HEK293 (cell line): ENCODE results near the gene SNRNP70.
A peak's percentile ranks its signal among the peaks of the same experiment; 100 is the strongest.
"Not testable (repeated sequence)": the region's sequence is repeated elsewhere in the genome, so short reads cannot be mapped to it uniquely, and the experiment has no call there.

Experiments
- CTCF ChIA-PET: fragments of 350-600 bp; formaldehyde crosslinking; extraction: SDS; loops from one replicate; lab custom pipeline; 2021; ENCODE audit warnings: antibody characterized with exemption; lab: Yijun Ruan, JAX
- POLR2A ChIA-PET: fragments of 300-600 bp; formaldehyde crosslinking; extraction: SDS; loops from one replicate; lab custom pipeline; 2020; ENCODE audit warnings: antibody characterized with exemption, inconsistent platforms; lab: Yijun Ruan, JAX
- H3K27ac ChIP-seq: fragments of 200-500 bp; sonication (Bioruptor generic); 2 replicates; pipeline ENCODE4 v1.5.1; 2014; ENCODE audit warnings: low read depth, low read length, control low read depth, inconsistent platforms; ENCODE audit errors: extremely low read depth
- H3K36me3 ChIP-seq, 2 experiments: fragments of 200-500 bp in 1 of 2; sonication (Bioruptor generic) in 1 of 2; 1 replicate in 1 of 2; 2 replicates in 1 of 2; pipeline ENCODE4 v1.5.1; 2014 to 2017; ENCODE audit warnings: inconsistent platforms in 2 of 2, low read length in 2 of 2; ENCODE audit not compliant: control insufficient read depth in 2 of 2, insufficient read depth in 1 of 2
- H3K4me1 ChIP-seq: fragments of 200-500 bp; sonication (Bioruptor generic); 2 replicates; pipeline ENCODE4 v1.5.1; 2014; ENCODE audit warnings: mild to moderate bottlenecking, low read length, inconsistent platforms; ENCODE audit not compliant: control insufficient read depth, insufficient read depth
- H3K4me3 ChIP-seq: 2 replicates; pipeline ENCODE4 v1.5.1; 2011; ENCODE audit warnings: low read depth, mild to moderate bottlenecking, control low read depth, low read length, moderate library complexity
- H3K9me3 ChIP-seq: fragments of 200-500 bp; sonication (Bioruptor generic); 2 replicates; pipeline ENCODE4 v1.5.1; 2014; ENCODE audit warnings: low read depth, low read length, inconsistent platforms; ENCODE audit not compliant: control insufficient read depth, insufficient read depth
- FEZF1 ChIP-seq: fragments of 450-650 bp; formaldehyde crosslinking; IDR thresholded peaks from 2 replicates; pipeline ENCODE4 v1.5.1; 2016; ENCODE audit warnings: missing biosample characterization, missing genetic modification characterization
- GFI1B ChIP-seq: fragments of 450-650 bp; formaldehyde crosslinking; IDR thresholded peaks from 2 replicates; pipeline ENCODE4 v1.5.1; 2016; ENCODE audit warnings: missing biosample characterization, missing genetic modification characterization
- KLF17 ChIP-seq: fragments of 450-650 bp; formaldehyde crosslinking; IDR thresholded peaks from 2 replicates; pipeline ENCODE4 v1.5.1; 2016; ENCODE audit warnings: missing biosample characterization, missing genetic modification characterization
- KLF7 ChIP-seq: fragments of 450-650 bp; formaldehyde crosslinking; IDR thresholded peaks from 2 replicates; pipeline ENCODE4 v1.5.1; 2016; ENCODE audit warnings: missing biosample characterization, missing genetic modification characterization, borderline replicate concordance
- KLF8 ChIP-seq: fragments of 450-650 bp; formaldehyde crosslinking; IDR thresholded peaks from 2 replicates; pipeline ENCODE4 v1.5.1; 2016; ENCODE audit warnings: missing biosample characterization, missing genetic modification characterization
- PBX3 ChIP-seq: sonication (generic); formaldehyde crosslinking; IDR thresholded peaks from 2 replicates; pipeline ENCODE4 v1.8.1; 2022; ENCODE audit warnings: mild to moderate bottlenecking, moderate library complexity, missing genetic modification reagents
- PRDM1 ChIP-seq: fragments of 450-650 bp; formaldehyde crosslinking; IDR thresholded peaks from 2 replicates; pipeline ENCODE4; 2016; ENCODE audit warnings: missing biosample characterization, missing genetic modification characterization
- ZBTB17 ChIP-seq: fragments of 450-650 bp; formaldehyde crosslinking; IDR thresholded peaks from 2 replicates; pipeline ENCODE4 v1.5.1; 2016; ENCODE audit warnings: missing biosample characterization, missing genetic modification characterization
- ZIC2 ChIP-seq: fragments of 450-650 bp; formaldehyde crosslinking; IDR thresholded peaks from 2 replicates; pipeline ENCODE4 v1.5.1; 2016; ENCODE audit warnings: missing biosample characterization, missing genetic modification characterization
- ZNF366 ChIP-seq: fragments of 450-650 bp; formaldehyde crosslinking; conservative IDR thresholded peaks from 2 replicates; pipeline ENCODE4 v1.5.1; 2016; ENCODE audit warnings: missing biosample characterization, missing genetic modification characterization
- ZNF394 ChIP-seq: fragments of 450-650 bp; formaldehyde crosslinking; IDR thresholded peaks from 2 replicates; pipeline ENCODE4 v1.5.1; 2016; ENCODE audit warnings: missing biosample characterization, missing genetic modification characterization, mild to moderate bottlenecking, moderate library complexity, borderline replicate concordance
- ZNF521 ChIP-seq: fragments of 450-650 bp; formaldehyde crosslinking; IDR thresholded peaks from 2 replicates; pipeline ENCODE4 v1.5.1; 2017; ENCODE audit warnings: missing biosample characterization, mild to moderate bottlenecking, missing genetic modification characterization
- ZNF549 ChIP-seq: fragments of 450-650 bp; IDR thresholded peaks from 2 replicates; pipeline ENCODE4 v1.5.1; 2018; ENCODE audit warnings: missing biosample characterization, missing genetic modification characterization, mild to moderate bottlenecking, inconsistent platforms, moderate library complexity
- ZNF645 ChIP-seq: fragments of 450-650 bp; formaldehyde crosslinking; IDR thresholded peaks from 2 replicates; pipeline ENCODE4; 2016; ENCODE audit warnings: missing biosample characterization, missing genetic modification characterization
- ZNF654 ChIP-seq: fragments of 450-650 bp; formaldehyde crosslinking; IDR thresholded peaks from 2 replicates; pipeline ENCODE4 v1.5.1; 2016; ENCODE audit warnings: low read depth, missing biosample characterization, missing genetic modification characterization
- ZNF658 ChIP-seq: fragments of 450-650 bp; formaldehyde crosslinking; IDR thresholded peaks from 2 replicates; pipeline ENCODE4; 2016; ENCODE audit warnings: missing biosample characterization, missing genetic modification characterization
- ZNF660 ChIP-seq: fragments of 450-650 bp; IDR thresholded peaks from 2 replicates; pipeline ENCODE4 v1.5.1; 2018; ENCODE audit warnings: missing biosample characterization, mild to moderate bottlenecking, missing genetic modification characterization
- ZNF670 ChIP-seq: fragments of 450-650 bp; formaldehyde crosslinking; IDR thresholded peaks from 2 replicates; pipeline ENCODE4 v1.5.1; 2016; ENCODE audit warnings: missing biosample characterization, missing genetic modification characterization, low read depth
- TF ChIP-seq, protein P1 (sequence below): fragments of 450-650 bp; formaldehyde crosslinking; IDR thresholded peaks from 2 replicates; pipeline ENCODE4 v1.5.1; 2016; ENCODE audit warnings: missing biosample characterization, missing genetic modification characterization
- TF ChIP-seq, protein P2 (sequence below): fragments of 450-650 bp; formaldehyde crosslinking; IDR thresholded peaks from 2 replicates; pipeline ENCODE4 v1.5.1; 2016; ENCODE audit warnings: missing biosample characterization, missing genetic modification characterization
- TF ChIP-seq, protein P3 (sequence below): fragments of 450-650 bp; formaldehyde crosslinking; IDR thresholded peaks from 2 replicates; pipeline ENCODE4 v1.5.1; 2016; ENCODE audit warnings: missing biosample characterization, missing genetic modification characterization

Gene SNRNP70

GRCh38 chr19:49073514-49074378 is 11.5 kb upstream of the SNRNP70 start (continued):
- TF ChIP-seq KLF7 (tag by site-specific recombination) (no peak), ZIC2 (tag by site-specific recombination) (no peak), ZNF645 (tag by site-specific recombination) (no peak), ZNF658 (no peak), FEZF1 (tag by site-specific recombination) (no peak), GFI1B (tag by site-specific recombination) (no peak), ZNF394 (no peak), ZNF670 (tag by site-specific recombination) (no peak), ZNF549 (tag by site-specific recombination) (no peak), KLF17 (tag by site-specific recombination) (no peak), ZNF366 (tag by site-specific recombination) (peak; percentile 78), ZBTB17 (peak; percentile 33; the same call in 1 of the 2 replicates), ZNF521 (tag by site-specific recombination) (no peak), PRDM1 (tag by site-specific recombination) (0 out of 2 replicates have a peak, but pooled peaks have one; percentile 11), PBX3 (CRISPR knock-in tag) (no peak), ZNF654 (tag by site-specific recombination) (peak; percentile 53)
- TF ChIP-seq, protein P1, sequence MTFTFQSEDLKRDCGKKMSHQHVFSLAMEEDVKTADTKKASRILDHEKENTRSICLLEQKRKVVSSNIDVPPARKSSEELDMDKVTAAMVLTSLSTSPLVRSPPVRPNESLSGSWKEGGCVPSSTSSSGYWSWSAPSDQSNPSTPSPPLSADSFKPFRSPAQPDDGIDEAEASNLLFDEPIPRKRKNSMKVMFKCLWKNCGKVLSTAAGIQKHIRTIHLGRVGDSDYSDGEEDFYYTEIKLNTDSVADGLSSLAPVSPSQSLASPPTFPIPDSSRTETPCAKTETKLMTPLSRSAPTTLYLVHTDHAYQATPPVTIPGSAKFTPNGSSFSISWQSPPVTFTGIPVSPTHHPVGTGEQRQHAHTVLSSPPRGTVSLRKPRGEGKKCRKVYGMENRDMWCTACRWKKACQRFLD (tag by site-specific recombination) = no peak
- TF ChIP-seq, protein P2, sequence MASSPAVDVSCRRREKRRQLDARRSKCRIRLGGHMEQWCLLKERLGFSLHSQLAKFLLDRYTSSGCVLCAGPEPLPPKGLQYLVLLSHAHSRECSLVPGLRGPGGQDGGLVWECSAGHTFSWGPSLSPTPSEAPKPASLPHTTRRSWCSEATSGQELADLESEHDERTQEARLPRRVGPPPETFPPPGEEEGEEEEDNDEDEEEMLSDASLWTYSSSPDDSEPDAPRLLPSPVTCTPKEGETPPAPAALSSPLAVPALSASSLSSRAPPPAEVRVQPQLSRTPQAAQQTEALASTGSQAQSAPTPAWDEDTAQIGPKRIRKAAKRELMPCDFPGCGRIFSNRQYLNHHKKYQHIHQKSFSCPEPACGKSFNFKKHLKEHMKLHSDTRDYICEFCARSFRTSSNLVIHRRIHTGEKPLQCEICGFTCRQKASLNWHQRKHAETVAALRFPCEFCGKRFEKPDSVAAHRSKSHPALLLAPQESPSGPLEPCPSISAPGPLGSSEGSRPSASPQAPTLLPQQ = no peak

- H3K9me3 ChIP-seq, H3K4me3 ChIP-seq, H3K27ac ChIP-seq, POLR2A ChIA-PET, H3K4me1 ChIP-seq, H3K36me3 ChIP-seq: not testable (repeated sequence)
- TF ChIP-seq, protein P3, sequence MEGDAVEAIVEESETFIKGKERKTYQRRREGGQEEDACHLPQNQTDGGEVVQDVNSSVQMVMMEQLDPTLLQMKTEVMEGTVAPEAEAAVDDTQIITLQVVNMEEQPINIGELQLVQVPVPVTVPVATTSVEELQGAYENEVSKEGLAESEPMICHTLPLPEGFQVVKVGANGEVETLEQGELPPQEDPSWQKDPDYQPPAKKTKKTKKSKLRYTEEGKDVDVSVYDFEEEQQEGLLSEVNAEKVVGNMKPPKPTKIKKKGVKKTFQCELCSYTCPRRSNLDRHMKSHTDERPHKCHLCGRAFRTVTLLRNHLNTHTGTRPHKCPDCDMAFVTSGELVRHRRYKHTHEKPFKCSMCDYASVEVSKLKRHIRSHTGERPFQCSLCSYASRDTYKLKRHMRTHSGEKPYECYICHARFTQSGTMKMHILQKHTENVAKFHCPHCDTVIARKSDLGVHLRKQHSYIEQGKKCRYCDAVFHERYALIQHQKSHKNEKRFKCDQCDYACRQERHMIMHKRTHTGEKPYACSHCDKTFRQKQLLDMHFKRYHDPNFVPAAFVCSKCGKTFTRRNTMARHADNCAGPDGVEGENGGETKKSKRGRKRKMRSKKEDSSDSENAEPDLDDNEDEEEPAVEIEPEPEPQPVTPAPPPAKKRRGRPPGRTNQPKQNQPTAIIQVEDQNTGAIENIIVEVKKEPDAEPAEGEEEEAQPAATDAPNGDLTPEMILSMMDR (tag by site-specific recombination) = peak; percentile 48; the same call in 1 of the 2 replicates
- TF ChIP-seq ZNF660 = 0 out of 2 replicates have a peak, but pooled peaks have one; percentile 47
- TF ChIP-seq KLF8 (tag by site-specific recombination) = 0 out of 2 replicates have a peak, but pooled peaks have one; percentile 31
- peak; percentile 47 for TF ChIP-seq ZNF654 (tag by site-specific recombination)
- CTCF ChIA-PET = interaction anchor here (0.7 to 3.7 kb wide), 27 partner anchors 8 to 341 kb away, joined by 3 to 88 read pairs (median 8); partner anchors contain the start of genes CGB7, GYS1, LIN7B and RUVBL2
Observed at GRCh38 chr19:49074869-49075268, 10.4 kb upstream of the SNRNP70 start.
